Memory B cell (primary cell): Measurements from ENCODE around the gene HDAC1.

Source experiments
- ATAC-seq: fragments of 150-1000 bp; cut with Tn5 transposase; 2 replicates; pipeline ENCODE4 v1.10.0; 2021; ENCODE audit warnings: low read depth, mild to moderate bottlenecking, moderate library complexity
- DNase-seq, 2 donors: peaks; one replicate each; pipeline ENCODE4 v3.0.0; 2022; ENCODE audit warnings: low spot score in 2 of 2
- H3K27ac Mint-ChIP-seq: one replicate; pipeline ENCODE4 v1.8.0; 2022; ENCODE audit warnings: mild to moderate bottlenecking, moderate library complexity, mixed read lengths
- H3K27me3 Mint-ChIP-seq: one replicate; pipeline ENCODE4 v1.8.0; 2022; ENCODE audit warnings: mixed read lengths
- H3K36me3 Mint-ChIP-seq: one replicate; pipeline ENCODE4 v1.8.0; 2022; ENCODE audit warnings: mild to moderate bottlenecking, mixed read lengths
- H3K4me1 Mint-ChIP-seq: one replicate; pipeline ENCODE4 v1.8.0; 2022; ENCODE audit warnings: mixed read lengths
- H3K4me3 Mint-ChIP-seq: one replicate; pipeline ENCODE4 v1.8.0; 2022; ENCODE audit warnings: mild to moderate bottlenecking, moderate library complexity, mixed read lengths
- H3K9me3 Mint-ChIP-seq: one replicate; pipeline ENCODE4 v1.8.0; 2022; ENCODE audit warnings: mixed read lengths

HDAC1 gene

DNA sequence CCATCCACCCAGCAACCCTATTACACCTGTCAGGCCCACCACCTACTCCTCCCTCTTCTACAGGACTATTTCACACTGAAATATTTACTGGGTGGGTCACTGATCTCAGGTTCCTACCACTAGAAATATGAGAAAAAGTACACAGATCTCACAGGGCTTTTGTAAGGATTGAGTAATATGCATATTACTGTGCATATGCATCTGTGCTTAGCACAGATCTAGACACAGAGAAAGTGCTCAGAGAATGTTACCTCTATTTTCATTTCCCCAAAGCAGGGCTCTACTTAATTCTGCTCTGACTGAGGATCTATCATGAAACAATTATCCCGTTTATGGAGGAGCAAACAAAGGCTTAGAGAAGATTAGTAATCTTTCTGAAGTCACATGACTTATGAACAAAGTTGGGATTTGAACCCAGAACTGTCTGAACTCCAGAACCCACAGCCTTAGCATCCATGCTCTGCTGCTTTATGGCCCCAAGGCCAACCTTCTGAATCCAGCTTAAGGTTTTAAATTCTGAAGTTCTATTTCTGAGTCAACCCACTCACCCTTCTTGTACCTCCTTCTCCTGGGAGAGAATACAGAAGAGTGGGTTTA is 82.2 kb downstream of the HDAC1 start:
- no peak for DNase-seq
- no peaks in the 10 kb centered on the region for H3K9me3 Mint-ChIP-seq
- H3K27ac Mint-ChIP-seq = peak overlapping the region; percentile 41
- no peaks in the 10 kb centered on the region for H3K27me3 Mint-ChIP-seq
- peaks cover 36% of the 10 kb centered on the region for H3K36me3 Mint-ChIP-seq
- H3K4me3 Mint-ChIP-seq = no peak overlapping the region
- ATAC-seq = no peak
- peaks cover 17% of the 10 kb centered on the region for H3K4me1 Mint-ChIP-seq

DNA sequence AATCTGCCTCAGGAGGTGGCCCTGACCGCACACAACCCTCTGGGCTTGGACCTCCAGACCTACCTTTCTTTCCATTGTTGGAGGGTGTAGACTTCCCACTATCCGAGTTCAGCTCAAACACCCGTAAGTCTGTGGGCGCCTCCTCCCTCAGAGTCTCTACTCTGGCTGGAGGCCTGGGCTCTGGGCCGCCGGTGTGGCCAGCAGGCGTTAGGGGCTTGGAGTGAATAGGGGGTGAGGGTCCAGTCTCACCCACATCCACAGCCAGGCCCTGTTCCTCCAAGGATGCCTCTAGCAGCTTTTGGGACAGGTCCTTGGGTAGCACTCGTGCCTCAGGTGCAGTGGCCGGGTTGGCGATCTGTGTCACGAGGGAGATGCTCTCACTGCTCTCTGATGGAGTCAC is 84.3 kb downstream of the HDAC1 start:
- no peak for ATAC-seq
- Mint-ChIP-seq H3K27me3 (no peaks in the 10 kb centered on the region), H3K4me1 (peaks cover 17% of the 10 kb centered on the region), H3K9me3 (no peaks in the 10 kb centered on the region), H3K27ac (no peak overlapping the region), H3K4me3 (no peak overlapping the region), H3K36me3 (peaks cover 47% of the 10 kb centered on the region)
- DNase-seq = no peak

DNA sequence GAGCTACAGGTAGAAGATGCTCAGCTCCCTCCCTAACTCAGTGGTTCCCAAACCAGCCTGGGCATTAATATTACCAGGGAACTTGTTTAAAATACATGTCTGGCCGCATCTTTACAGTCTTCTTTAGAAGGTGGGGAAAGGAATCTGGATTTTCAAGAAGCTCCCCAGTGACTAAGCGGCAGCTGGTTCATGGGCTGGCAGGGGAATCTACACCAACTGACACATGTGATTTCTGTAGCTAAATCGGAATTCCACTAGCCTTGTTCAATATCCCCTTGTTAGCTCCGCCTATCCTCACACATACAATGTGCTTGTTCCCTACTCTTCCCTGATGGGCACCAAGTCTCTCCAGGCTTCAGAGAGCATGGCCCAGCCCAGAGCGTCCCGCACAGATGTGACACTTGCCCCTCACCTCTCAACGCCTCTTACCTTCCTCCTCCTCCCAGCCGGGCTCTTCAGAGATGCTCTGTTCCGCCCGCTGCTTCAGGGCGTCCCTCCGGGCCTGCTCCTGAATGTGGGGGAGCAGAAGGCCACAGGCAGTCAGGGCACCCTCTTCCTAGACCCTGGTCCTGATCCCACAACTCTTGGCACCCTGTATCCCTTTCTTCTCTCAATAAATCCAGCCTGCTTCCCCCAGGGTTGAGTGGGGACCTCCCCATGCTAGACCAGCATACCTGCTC is 85.8 kb downstream of the HDAC1 start:
- Mint-ChIP-seq H3K36me3 (peaks cover 46% of the 10 kb centered on the region), H3K4me1 (peaks cover 7% of the 10 kb centered on the region), H3K27me3 (no peaks in the 10 kb centered on the region), H3K9me3 (no peaks in the 10 kb centered on the region), H3K27ac (no peak overlapping the region), H3K4me3 (no peak overlapping the region)
- ATAC-seq (no peak), DNase-seq (no peak)

DNA sequence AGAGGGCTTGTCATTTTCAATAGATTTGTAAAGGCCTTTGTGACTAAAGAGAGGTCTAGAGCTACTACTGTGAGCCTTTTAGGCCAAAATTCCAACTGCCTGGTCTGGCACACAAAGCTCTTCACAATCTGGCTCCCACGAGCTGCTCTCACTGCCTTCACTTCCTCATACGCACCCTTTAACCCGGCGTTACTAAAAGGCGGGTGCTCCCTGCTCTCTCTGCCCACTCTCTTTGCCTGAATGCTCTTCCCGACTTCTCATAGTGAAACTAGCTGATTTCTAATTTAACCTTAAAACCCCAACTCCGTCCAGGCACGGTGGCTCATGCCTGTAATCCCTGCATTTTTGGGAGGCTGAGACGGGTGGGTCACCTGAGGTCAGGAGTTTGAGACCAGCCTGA is 88.2 kb downstream of the HDAC1 start:
- Mint-ChIP-seq H3K9me3 (no peaks in the 10 kb centered on the region), H3K27me3 (no peaks in the 10 kb centered on the region), H3K27ac (no peak overlapping the region), H3K36me3 (peaks cover 41% of the 10 kb centered on the region), H3K4me1 (no peaks in the 10 kb centered on the region), H3K4me3 (no peak overlapping the region)
- ATAC-seq (no peak), DNase-seq (no peak)
